Activated CD4-positive, CD25-positive, alpha-beta regulatory T cell (primary cell): Measurements from ENCODE around the gene BAHCC1.

Experiments
- DNase-seq, 4 experiments: peaks; one replicate each; lab custom pipeline; 2025; lab: John Stamatoyannopoulos, UW

The BAHCC1 gene

GRCh38 chr17:81514739-81515529, 119.7 kb downstream of the BAHCC1 start:
- peak in 3 of 4 experiments; percentile 43 to 61 (median 47) for DNase-seq

- DNase-seq, result no peak
These were observed 120.3 kb downstream of the BAHCC1 start for GRCh38 chr17:81515530-81516041.
